UCSD-AML1 (cell line): ENCODE data around the gene NUDT1.
A peak's percentile ranks its signal among the peaks of the same experiment; 100 is the strongest.

Experiments
- DNase-seq: peaks from one replicate; lab custom pipeline; 2025; ENCODE audit not compliant: unreplicated experiment; lab: John Stamatoyannopoulos, UW

Gene NUDT1

DNA sequence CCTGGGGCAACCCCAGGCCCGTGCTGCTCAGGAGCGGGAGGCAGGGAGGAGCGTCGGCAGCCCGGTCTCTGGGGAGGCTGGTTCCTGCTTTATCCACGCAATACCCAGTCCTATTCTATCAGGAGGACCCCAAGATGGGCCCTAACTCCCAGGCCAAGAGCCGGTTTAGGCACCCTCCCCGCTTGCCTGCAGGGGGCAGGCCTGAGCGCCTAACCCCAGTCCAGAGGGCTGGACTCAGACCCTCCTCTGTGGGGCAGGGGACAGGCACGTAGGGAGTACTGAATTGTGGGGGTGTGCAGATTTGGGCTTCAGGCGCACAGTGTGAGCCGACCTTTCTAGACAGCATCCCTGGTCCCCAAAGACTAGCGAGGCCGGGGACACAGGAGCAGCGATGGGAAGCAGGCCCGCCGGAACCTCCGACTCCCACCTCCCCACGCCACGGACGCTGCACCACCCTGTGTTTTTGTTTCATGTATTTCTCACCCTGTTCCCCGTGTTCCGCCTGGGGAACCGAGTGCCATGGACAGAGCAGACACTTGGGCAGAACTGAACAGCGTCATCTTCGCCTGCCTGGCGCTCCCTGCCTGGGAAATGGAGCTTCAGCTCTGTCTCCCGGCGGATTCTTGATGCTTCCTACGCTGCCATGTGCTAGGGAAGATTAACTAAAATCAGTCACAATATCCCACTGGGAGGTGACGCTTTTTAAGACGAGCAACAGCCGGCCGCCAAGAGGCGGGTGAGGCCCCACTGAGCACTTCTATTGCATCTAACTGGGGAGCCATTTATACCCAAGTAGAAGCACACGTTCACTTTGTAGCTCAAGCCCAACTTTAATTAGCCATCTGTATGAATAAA lies 5.3 kb downstream of the NUDT1 start:
- peak; percentile 20 for DNase-seq

GRCh38 chr7:2248984-2249694 lies 7.1 kb downstream of the NUDT1 start:
- peak; percentile 77 for DNase-seq

DNA sequence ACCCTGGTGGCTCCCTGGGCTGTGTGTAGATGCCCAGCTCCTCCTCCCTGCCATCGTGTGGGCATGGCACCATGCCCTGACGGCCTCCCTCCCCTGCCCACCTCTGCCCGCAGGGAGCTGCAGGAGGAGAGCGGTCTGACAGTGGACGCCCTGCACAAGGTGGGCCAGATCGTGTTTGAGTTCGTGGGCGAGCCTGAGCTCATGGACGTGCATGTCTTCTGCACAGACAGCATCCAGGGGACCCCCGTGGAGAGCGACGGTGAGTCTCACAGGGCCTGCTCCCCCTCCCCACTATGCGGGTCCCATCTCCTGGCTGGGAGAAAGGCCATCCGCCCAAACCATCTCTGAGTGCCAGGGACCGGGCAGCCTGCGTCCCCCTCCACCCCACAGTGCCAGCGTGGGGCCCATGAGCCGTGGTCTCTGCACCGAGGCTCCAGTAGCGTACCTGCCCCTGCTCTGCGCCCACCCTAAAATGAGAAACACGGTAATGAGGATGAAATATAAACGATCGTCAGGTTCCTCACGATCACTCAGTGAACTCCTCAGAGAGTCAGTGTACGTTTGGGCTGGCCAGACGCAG lies 7.8 kb downstream of the NUDT1 start:
- DNase-seq = no peak

DNA sequence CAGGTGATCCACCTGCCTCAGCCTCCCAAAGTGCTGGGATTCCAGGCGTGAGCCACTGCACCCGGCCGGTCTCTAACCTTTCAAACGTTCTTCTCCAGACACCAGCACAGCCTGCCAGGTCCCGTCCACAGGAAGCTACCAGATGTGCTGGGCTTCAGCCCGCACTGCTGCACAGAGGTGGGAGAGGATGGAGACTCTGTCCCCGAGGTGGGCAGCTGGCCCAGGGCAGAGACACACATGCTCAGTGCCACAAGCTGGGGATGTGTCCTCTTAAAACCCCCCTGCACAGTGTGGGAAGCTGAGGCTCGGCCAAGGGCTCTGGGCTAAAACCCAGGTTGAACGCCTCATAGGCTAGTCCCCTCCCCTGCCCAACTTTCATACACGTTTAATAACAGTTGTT lies 9.4 kb downstream of the NUDT1 start:
- no peak for DNase-seq

DNA sequence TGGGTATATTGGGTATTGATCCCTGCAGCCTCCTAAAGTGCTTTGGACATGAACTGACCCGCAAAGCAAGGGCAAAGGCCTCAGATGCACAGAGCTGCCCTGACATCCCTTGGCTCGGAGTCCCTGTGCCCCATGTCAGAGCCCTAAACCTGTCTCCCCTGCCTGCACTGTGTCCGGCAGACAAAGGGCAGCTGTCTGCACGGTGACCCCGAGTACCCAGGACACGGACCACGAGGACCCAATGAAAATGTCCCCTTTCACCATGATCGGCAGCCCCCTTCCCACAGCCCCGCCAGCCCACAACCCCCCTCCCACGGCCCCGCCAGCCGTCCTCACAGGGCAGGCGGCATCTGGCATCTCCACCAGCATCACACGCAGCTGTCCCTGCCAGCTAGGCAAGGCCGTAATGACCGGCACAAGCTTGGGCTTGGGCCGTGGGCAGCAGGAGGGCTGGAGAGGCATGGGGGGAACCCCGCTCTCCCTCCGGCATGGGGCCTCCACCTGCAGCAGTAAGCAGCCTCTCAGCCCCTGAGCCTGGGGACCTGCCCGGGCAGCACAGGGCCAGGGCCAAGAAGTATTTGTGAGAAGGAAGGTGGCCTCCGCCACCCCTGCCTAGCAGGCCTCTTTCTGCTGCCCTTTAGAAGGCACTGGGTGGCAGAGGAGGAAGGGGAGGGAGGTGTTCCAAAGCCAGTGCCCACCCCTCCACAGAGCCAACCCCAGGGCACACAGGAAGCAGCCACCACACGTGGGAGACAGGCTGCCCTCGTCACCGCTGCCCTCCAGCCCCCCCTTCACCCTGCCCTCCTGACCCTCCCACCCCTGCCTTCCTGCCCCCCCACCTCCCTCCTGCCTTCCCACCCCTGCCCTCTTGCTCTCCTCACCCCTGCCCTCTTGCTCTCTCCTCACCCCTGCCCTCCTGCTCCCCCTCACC lies 10.1 kb downstream of the NUDT1 start:
- peak; percentile 52 for DNase-seq

DNA sequence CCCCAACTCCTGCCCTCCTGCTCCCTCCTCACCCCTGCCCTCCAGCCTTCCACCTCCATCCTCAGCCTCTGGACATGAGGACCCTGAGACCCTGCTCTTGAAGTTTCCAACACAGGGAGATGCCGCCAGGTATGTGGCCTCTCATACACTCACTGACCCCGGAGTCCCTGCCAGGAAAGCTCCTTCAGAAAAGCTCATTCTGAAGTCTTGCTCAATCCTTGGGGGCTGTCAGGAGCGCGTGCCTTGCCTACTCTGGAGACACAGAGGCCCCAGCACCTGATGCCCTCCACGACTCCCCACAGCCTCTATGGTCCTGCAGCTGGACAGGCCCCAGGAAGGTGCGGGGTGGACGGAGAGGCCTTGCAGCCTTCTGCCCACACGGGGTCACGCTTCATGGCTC lies 11.0 kb downstream of the NUDT1 start:
- no peak for DNase-seq

DNA sequence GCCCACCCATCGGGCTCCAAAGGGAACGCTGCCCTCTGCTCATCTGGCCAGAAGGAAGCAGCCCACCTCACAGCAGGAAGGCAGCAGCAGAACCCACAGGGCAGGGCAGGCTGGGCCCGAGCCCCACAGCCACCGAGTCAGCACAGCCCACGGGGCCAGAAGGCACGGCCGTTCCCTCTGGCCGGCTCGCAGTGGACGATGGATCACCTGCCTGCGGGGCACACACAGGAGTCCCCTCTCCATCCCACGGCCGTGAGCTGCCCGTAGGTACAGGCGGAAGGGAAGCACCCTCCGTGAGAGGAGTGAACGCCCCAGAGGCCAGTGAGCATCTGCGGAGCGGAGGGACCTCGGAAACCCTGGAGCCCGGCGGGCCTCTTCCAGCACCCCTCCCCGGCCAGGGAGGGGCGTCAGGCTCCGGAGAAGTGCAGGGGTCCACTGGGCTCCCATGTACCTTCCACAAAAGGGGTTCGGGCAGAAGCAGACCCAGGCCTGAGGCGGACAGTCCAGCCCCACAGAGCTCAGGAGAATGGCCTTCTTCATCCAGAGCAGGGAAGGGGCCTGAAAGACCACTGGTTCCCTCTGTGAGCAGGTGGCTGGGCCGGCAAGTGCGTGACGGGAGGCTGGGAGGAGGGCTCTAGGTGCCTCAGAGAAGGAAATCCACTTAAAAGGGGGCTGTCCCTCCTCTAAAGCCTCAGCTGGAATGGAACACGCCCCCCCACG lies 11.7 kb downstream of the NUDT1 start:
- no peak for DNase-seq

DNA sequence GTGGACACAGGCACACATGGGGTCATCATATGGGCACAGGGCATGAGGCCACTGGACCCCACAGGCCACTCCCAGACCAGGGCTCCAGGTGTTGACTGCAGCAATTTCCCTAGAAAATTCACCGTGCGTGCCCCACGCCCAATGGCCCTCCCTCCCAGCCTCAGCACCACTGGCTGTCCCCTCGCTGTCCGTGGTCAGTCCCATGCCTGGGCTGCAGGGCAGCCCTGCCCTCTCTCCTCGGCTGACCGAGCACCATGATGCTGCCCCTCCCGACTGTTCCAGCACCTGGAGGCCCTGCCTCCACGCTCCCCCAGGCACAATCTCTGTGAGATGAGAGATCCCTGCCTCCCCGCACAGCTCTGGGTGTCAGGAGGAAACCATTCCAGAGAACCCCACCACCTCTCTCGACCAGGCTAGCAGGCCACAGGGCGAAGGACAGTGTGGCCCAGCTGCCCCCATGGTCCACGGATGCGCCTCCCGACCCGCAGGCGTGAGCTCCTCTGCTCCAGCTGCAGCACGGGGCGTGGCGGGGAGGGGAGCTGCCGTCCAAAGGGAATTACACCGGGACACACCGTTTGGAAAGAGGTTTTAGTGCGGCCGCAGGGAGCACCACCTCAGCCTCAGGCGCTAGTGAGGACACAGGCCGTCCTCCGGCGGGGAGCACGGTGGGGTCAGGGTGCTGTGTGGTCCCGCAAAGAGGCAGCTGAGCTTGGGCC lies 12.6 kb downstream of the NUDT1 start:
- no peak for DNase-seq

GRCh38 chr7:2255145-2256139 lies 13.4 kb downstream of the NUDT1 start:
- DNase-seq = no peak

- no peak for DNase-seq
These were observed 14.4 kb downstream of the NUDT1 start for GRCh38 chr7:2256306-2257045.

GRCh38 chr7:2257046-2257551 lies 15.1 kb downstream of the NUDT1 start:
- no peak for DNase-seq

- DNase-seq = no peak
These were observed 15.6 kb downstream of the NUDT1 start for GRCh38 chr7:2257651-2258050.

- DNase-seq = no peak
These were observed 16.8 kb downstream of the NUDT1 start for GRCh38 chr7:2258661-2259365.

GRCh38 chr7:2259480-2259879 lies 17.5 kb downstream of the NUDT1 start:
- DNase-seq = no peak

DNA sequence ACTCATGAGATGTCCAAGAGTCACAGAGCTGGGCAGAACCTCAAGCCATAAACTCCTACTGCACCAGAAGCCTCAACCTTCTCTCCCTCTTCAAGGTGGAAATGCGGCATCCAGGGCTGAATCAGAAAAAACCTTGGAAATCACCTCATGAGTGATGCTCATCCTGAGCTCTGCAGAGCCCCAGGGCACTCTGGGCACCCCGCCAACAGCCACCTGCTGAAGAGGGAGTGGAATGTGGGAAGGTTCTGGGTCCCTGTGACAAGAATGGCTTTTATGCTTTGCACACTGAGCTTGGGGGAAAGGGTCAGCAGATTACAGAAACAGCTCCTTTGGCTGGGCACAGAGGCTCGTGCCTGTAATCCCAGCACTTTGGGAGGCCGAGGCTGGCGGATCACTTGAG lies 18.8 kb downstream of the NUDT1 start:
- DNase-seq = no peak

GRCh38 chr7:2261611-2262010 lies 19.6 kb downstream of the NUDT1 start:
- peak; percentile 14 for DNase-seq

DNA sequence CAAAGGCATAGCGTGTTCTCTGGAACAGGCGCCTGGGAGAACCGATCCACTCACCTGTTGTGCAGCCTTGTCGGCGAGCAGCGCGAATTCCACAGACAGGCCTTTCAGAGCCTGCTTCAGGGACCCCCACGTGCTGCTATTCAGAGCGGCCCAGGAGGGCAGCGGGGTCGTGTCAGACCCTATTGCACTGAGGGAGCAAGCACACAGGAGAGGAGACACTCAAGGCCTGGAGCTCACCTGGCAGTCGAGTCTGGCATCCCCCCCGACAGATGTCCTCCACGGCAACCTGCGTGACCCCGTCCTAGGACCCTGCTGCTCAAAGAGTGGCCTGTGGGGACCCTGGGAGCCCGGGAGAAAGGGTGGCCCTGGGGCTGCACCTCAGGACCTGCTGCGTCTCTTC lies 21.1 kb downstream of the NUDT1 start:
- no peak for DNase-seq
